HG03103 (cell line): ENCODE data around the gene EBF4.

Experiments used
- ATAC-seq: cut with Tn5 transposase; IDR thresholded peaks from one replicate; pipeline ENCODE4 v1.9.1; 2021; ENCODE audit warnings: low read depth; ENCODE audit not compliant: unreplicated experiment

EBF4 gene

DNA sequence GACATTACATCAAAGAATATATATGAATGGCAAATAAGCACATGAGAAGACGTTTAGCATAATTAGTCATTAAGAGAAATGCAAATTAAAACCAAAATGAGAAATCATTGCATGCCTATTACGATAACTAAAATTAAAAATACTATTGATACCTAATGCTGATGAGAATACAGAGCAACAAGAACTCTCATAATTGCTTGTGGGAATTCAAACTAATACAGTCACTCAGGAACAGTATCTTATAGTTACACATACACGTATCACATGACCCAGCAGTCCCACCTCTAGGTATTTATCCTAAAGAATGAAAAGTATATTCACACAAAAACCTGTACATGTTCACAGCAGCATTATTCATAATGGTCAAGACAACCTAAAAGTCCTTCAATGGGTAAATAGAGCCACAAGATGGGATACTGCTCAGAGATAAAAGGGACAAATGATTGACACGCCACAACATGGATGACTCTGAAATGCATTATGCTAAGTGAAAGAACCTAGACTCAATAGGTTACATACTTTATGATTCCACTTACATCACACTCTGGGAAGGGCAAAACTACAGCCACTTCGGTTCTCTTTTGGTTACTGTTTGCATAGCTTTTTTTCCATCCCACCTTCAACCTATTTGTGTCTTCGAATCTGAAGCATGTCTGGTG is 91.5 kb downstream of the EBF4 start:
- ATAC-seq = no peak

DNA sequence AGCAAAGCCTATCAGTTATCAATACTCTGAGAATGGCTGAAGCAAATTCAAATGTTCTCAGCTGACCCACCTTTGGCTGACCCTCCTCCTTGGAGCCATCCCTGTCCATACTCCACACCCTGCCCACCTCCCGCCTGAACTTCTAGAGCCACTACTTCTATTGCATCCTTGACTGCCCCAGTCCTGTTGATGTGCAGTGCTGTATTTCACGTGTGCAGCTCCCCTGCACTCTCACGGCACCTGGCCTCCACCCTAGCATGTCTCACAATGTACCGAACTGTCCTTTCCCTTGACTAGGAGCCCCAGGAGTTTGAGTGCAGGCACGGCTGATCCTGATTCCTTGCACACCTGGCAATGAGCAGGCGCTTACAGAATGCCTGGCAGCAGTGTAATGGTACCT is 100.9 kb downstream of the EBF4 start:
- ATAC-seq = no peak

DNA sequence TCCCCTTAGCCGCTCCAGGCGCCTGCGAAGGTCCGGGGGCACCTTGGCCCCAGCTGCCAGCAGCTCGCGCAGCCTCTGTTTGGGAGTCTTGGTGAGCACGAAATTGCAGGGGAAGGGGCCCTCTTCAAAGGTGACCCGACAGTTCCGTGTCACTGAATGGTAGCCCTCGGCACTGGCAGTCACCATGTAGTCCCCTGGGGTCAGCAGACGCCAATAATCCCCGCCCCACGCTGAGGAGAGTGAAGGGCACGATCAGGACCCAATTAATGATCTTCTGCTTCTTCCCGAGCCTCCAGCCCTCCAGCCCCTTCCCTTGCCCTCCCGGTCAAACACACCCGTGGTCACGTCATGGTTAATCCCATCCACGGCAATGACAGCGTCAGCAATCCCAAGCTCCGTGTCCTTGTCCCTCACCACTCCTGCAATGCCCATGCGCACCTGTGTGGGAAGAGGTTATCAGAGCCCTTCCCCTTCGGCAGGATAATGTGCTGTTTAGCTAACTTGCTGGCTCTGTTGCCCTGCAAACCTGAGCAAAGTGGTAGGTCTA is 101.7 kb downstream of the EBF4 start:
- no peak for ATAC-seq

DNA sequence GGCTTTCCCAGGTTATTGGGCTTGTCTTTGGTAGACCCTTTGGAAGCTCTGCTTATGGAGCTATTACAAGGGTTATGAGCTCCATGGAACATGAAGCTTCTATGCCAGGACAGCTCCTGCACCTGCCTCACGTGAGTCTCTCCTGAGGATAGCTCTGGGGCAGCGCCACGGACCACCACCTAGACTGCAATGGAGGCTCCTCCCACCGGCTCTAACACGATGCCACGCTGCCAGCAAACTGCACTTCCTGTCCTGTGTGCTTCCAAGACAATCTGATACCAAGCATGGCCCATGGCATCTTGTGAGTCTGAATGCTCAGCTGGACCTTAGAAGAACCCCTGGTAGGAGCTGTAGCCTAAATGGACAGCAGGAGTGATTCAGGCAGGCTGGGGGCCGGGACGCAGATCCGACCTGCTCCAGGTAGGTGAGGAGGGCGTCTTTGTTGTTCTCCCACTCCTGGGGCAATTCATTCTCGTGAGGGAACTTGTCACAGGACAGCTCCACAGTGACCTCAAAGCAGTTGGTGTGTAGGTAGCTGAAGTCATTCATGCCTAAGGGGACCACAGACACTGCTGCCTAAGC is 102.4 kb downstream of the EBF4 start:
- no peak for ATAC-seq

GRCh38 chr20:2795451-2795850 is 102.9 kb downstream of the EBF4 start:
- ATAC-seq = no peak

DNA sequence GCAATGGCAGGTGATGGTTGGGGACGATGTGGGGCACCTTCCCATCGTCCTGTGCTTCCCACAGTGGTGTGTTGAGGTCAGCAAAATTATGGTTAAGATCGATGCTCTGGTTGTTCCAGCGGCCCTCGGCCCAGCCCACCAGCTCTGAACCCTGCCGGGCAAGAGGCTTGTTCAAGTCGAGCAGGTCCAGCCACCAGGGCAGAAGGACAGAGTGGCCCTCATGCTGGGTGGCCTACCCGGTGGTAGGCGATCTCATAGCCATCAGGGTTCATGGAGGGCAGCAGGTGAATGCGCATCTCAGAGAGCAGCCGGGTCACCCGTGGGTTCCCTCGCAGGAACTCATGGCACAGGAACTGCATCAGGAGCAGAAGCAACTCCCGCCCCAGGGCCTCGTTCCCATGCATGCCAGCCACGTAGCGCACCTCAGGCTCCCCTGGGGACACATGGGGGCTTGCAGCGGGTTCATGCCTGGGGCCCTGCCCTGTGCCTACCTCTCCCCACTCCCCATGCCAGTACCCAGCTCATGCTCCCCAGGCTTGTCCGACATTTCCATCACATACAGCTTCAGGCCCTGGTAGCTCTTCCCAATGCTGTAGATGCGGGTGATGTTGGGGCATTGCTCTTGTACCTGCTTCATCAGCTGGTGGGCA is 103.6 kb downstream of the EBF4 start:
- ATAC-seq = no peak

DNA sequence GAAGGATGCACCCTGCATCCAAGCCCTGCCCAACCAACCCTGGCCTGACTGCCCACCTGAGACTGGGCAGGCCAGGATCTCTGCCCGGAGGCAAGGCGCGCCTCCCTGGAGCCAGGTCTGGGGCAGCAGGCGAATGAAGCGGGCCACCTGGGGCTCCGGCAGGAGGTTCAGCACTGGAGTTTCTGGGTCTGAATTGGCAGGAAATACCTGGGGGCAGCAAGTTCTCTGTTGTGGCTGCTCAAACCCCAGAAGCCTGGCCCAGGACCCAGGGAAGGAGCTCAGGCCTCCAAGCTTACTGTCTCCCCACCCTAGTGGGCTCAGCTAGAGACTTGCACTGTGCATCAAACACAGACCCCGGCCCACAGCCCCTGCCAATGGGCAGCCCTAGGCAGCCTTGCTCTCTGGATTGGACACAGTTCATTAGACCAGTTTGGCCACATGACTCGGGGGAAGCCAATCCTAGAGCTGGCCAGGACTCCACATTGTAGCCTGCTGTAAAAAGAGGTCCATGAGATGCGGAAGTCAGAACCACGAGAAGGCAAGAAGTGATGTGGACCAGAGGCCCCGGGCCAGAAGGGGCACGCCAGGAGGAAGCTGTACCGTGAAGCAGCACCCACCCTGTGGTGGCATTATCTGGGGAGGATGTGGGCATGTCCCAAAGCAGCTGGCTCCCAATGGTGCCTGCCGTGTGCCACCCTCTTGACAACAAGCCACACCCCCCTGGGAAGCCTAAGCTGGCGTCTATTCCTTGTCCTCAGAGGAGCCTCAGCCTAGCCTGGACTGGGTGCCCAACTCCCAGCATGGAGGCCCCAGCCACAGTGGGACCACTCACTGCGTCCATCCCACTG is 104.8 kb downstream of the EBF4 start:
- ATAC-seq = no peak

DNA sequence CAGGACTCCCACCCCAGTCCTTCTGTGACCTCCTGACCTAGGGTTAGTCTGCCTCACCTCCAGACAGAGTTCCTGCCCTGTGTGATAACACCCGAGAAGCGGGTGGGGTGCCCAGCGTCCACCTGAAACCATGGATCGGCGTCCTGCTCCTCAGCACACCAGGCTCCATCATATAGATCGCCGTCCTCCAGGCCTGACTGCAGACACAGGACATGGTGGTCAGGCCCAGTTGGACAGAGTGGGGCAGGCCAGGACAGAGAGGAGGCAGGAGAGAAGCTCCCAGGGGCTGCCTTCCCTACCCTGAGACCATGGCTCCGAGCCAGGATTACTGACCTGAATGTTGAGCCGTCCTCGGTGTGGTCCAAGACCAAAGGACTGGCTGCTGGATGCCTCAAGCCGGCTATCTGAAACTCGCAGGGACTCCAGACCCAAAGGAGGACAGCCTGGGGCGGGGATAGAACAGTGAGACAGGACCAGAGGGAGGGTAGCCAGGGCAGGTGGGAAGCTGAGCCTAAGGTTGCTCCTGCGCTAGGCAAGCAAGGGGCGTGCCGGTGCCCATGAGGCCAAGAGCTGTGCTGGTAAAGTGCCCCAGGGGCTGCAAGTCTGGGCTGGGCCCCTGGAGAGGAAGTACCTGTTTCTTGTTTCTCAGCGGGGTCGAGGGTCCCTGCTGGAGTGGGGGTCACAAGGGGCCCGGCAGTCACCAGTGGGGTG is 105.7 kb downstream of the EBF4 start:
- ATAC-seq = no peak

DNA sequence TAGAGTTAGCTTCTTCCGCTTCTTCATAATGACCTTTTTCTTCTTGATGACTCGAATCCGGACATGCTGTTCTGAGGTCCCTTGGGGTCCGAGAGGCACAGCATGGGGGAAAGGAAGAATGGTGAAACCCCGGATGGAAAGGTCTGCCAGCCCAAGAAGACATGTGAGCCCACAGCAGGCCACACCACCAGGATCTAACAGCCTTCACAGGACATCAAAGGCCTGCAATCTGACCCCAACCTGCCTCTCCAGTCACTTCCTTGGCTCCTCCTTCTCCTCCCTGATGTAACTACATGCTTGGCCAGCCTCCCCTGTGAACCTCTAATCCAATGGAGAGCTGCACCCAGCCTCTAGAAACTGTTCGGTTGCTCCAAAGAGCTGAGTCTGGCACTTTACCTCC is 106.2 kb downstream of the EBF4 start:
- no peak for ATAC-seq

- ATAC-seq = no peak
Measured at GRCh38 chr20:2799271-2799670, 106.7 kb downstream of the EBF4 start.

DNA sequence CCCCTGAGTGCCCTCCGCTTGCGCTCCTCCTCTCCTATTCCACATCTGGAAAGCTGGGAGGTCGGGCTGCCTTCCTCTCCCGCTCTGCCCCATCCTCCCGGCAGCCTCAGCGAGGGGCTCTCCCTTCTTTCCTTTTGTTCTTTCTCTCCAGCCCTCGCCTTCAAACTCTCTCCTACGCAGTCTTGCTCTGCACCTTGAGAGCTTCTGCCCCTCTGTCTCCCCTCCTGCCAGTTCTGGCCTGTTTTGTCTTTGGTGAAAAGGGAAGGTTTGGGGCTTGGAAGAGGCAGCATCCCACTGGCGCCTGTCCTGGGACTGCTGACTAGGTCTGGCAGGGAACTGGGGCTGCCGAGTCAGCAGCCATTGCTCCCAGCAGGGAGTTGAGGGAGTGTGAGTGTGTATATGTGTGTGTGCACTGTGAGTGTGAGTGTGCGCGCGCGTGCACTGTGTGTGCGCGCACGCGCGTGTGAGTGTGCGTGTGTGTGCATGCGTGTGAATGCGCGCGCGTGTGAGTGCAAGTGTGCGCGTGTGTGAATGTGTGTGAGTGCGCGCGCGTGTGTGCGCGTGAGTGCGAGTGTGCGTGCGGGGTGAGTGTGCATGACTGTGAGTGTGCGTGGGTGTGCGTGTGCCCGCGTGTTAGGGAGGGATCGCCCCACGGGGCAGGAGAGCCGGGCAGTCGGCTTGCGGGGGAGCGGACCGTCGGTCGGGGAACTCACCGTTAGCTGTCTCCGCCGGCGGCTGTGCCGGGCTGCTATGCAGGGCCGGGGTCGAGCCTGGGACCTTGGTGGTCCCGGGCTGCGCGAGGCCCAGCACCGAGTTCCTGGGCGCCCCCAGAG is 107.3 kb downstream of the EBF4 start:
- ATAC-seq = no peak

DNA sequence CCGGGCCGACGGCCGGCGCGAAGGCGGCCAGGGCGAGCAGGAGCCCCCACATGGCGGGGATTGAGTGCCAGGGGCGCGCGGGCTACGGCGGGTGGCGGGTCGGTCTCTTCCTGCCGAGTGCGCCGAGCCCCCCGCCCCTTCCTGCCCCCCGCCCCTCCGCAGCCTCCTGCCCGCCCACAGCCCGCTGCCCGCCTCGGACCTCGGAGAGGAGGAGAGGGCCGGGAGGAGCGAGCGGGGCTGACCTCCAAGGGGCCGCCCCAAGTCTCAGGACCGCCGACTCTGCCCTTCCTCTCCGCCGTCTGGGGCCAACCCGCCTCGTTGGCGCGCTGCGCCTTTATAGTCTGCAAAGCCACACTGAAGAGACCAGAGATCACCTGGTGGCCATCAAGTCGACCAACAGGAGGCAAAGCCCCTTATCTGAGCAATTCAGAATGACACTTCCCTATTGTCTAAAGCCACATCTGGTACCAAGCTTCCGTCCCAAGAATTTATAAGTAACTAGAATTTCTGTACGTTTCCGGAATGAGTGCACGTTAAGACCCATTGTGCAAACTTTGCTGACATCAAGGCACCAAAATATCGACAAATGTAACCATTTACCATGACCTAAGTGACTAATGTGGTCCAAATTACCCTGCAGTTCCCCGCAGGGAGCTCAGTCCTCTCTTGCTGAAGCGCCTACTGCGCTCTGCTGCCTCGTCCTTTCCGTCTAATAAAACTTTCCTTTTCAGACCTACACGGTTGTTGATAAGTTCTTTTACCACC is 108.1 kb downstream of the EBF4 start, which contains the start of gene CPXM1:
TSS of gene CPXM1 (minus strand) at position 107 of the 765 bp plus-strand sequence. CDS start at position 52, 55 bp downstream.
- no peak for ATAC-seq

DNA sequence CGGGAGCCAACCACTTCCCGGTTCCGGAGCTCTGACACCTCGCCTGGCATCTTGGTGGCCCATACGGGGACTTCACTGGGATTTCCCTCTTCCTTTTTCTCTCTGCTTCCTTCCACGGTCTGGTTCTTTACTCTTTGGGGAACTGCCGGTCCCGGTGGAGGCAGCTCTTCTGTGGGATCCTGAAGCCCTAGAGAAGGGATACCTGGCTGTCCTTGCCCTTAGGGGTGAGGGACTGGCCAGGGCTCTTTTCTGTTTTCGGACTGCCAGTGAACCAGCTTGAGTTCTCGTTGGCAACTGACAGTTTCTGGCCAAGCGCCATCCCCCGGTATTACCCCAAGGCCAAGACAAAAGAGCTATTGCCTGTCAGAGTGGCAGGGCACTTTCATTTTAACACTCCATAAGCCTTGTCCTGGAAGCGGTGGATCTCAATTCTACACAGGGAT is 108.7 kb downstream of the EBF4 start:
- no peak for ATAC-seq

DNA sequence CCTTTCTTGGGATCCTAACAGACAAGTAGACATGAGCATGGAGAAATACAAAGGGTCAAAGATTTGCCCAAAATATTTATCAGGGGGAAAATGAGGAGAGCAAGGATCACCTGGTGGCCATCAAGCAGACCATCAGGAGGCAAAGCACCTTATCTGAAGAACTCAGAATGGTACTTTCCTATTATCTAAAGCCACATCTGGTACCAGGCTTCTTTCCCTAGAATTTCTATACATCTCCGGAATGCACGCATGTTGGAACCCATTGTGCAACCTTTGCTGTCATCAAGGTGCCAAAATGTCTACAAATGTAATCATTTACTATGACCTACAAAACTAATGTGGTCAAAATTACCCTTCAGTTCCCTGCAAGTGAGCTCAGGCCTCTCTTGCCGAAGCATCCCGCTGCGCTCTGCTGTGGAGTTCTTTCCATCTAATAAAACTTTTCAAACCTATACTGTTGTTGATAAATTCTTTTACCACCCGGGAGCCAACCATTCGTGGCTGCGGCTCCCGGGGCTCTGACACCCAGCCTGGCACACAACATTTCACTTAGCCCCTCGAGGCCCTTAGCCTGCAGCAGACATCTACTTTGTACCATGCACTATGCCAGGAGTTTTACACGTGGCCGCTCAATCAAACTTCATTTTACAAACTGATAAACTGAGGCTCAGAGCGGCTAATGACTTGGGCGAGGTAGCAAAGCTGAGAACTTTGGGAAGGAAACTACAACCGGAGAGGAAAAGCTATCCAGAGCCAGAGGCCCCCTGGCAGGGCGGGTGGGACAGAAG is 111.7 kb downstream of the EBF4 start:
- ATAC-seq = no peak

DNA sequence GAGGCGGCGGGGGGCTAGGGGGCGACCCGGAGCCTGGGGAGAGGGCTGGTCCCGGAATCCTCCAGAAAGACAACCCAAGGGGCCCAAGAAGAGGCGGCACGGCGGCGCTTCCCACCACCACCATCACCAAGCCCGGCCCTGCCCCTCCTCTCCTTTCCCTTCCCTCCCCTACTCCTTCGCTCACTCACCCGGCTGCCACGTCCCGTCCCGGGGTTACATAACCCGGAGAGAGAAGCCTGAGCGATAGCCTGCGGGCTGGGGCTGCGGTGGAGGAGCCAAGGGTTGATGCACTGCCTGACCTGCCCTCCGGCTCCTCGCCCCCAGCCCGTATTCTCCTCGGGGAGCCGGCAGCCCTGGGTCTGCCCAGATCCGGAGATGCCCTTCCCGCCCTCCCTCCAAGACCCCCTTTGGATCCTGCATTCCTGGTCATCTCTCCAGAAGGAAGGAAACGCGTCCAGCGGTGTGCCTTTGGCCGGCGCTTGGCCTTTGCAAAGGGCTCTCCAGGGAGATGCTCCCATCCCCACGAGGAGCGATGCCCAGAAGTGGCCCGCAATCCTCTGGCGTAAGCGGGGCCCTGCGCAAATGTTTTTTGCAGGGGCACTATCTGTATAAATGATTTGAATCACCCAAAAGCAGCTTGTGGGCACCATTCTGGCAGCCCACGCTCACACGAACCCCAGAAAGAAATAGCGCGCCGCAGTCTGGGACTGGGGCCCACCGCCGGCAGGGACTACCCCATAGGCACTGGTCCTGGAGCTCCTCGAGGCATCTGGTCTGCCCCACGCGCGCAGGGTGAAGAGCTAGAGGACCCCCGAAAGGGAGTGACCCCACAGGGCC is 112.5 kb downstream of the EBF4 start:
- no peak for ATAC-seq

- no peak for ATAC-seq
Measured at GRCh38 chr20:2805689-2806350, 113.2 kb downstream of the EBF4 start.

GRCh38 chr20:2806351-2806701 is 113.7 kb downstream of the EBF4 start:
- no peak for ATAC-seq
